GM18508 (cell line): Measurements from ENCODE around the gene SYT8.

ENCODE experiments used
- ATAC-seq: cut with Tn5 transposase; IDR thresholded peaks from one replicate; pipeline ENCODE4 v1.9.1; 2021; ENCODE audit warnings: moderate number of reproducible peaks; ENCODE audit not compliant: insufficient read depth, unreplicated experiment

SYT8 gene

DNA sequence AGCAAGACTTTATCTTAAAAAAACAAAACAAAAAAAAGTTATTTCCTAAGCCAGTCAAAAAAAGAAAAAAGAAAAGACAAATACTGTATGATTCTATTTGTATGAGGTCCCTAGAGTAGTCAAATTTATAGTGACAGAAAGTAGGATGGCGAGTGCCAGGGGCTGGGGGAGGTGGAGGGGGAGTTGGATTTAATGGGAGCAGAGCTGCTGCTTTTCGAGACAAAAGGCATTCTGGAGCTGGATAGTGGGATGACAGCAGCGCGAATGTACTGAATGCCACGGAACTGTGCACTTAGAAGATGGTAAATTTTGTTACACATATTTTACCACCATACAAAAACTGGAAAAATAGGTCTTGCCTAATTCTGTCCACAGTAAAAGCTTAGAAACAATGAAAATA is 17.8 kb upstream of the SYT8 start:
- ATAC-seq, result no peak

- no peak for ATAC-seq
Observed at GRCh38 chr11:1817511-1817910, 17.3 kb upstream of the SYT8 start.

GRCh38 chr11:1819074-1819473 is 15.7 kb upstream of the SYT8 start:
- ATAC-seq, result no peak

- no peak for ATAC-seq
Observed at GRCh38 chr11:1820463-1821325, 14.1 kb upstream of the SYT8 start.

- ATAC-seq, result no peak
Observed at GRCh38 chr11:1821562-1821961, 13.2 kb upstream of the SYT8 start.

- ATAC-seq, result no peak
Observed at GRCh38 chr11:1822648-1823375, 12.0 kb upstream of the SYT8 start.

DNA sequence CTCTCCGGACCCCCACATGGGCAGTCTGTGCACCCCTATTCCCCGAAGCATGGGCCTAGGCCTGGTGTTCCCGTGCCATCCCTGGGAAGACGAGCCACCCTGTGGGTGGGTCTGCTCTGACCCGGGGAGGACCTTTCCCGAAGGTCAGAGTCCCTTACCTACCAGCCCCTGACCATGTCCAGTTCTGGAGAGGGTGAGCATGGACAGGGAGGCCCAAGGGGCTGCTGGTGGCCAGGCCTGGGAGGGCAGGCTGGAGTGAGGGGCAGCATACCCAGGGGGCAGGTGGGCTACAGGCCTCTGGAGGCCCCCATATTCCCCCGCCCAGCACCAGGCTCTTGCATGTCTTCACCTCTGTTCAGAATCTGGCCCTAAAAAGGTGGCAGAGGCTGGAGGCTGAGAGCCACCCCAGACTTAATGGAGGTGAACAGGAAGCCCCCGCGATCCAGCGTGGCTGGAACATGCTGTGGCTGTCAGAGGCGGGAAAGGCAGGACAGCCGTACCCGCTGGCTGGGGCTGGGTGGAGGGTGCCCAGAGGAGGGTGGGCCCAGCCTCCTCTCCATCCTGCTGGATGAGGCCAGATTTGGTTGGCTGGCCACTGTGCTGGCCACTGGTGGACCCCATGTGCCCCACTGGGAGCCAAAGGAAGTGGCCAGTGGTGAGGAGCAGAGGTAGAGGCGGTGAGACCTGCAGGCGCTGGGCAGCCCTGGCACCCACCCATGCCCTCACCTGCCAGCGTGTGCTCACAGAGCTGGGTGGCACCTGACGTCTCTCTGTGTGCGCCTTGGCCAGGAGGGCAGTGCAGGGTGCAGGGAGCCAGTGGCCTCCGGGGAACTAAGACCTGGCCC is 11.2 kb upstream of the SYT8 start:
- no peak for ATAC-seq

GRCh38 chr11:1824221-1825038 is 10.4 kb upstream of the SYT8 start:
- ATAC-seq, result no peak

DNA sequence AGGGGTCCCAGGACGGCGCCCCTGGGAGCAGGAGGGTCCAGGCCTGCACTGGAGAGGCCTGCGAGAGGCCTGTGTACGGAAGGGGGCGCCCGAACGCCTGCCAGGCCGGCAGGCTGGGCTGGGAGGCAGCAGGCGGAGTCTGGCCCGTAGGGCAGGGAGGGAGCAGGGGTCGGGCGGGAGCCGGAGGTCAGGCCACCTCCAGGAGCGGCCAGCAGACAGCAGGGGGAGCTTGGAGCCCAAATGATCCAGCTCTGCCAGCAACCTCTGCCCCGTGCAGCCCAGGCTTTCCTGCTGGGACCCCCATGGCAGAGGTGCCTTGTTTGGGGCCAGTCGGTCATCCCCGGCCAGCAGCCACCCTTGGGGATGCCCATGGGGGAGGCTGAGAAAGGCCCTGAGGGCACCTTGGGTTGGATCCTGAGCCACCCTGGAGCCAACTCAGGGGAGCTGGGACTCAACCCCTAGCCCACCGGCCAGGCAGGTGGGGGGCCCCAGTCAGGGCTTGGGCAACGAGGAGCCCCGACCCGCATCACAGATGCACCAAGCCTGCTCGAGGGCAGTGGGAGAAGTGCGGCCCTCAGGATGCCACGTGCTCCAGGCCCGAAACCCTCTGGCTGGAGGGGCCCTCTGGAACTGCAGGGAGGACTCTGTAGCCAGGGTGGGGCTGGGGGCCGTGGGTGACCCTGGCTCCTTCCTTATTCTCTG is 9.6 kb upstream of the SYT8 start:
- no peak for ATAC-seq

DNA sequence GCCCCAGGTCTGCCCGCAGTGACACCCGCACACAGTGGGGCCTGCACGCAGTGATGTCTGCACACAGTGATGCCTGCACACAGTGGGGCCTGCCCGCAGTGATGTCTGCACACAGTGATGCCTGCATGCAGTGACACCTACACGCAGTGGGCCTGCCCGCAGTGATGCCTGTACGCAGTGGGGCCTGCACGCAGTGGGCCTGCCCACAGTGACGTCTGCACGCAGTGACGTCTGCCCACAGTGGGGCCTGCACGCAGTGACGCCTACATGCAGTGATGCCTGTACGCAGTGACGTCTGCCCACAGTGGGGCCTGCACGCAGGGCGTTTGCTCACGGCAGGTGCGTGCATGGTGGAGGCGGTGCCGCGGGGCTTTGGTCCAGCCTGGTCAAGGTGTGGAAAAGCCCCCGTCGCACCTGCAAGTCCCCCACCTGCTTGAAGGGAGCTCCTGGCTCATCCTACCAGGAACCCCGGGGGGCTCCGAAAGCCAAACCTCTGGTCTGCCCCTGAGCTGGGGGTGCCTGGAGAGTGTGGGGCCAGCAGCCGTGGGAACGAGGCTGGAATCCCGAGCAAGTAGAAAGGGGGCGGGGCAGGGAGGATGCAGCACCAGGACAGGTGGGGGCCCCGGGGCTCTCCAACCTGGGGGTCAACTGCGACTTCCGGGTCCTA is 8.9 kb upstream of the SYT8 start:
- ATAC-seq, result no peak

DNA sequence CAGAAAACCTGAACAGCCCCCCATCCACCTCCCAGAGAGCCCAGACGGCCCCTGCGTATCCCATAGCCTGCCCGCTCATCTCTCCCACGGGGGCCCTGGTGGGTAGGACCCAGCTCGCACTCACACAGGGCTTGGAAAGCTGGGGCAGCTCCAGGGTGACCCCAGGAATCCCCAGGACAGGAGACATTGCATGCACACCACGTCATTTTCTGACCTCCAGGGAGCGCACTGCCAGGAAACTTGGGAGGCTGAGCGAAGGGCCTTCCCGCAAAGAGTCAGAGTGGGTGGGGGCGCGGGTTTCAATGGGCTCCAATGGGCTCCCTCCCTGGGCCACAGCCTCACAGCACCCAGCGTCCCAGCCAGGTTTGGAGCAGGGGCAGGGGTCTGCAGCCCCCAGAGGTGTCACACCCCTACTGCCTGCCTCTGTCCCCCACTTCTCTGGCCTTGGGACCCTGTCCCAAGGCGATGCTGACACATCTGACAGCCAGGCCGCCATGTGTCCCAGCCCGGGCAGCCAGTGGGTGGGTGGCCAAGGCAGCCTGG is 8.2 kb upstream of the SYT8 start:
- no peak for ATAC-seq

GRCh38 chr11:1827095-1827813 is 7.5 kb upstream of the SYT8 start:
- ATAC-seq, result no peak

GRCh38 chr11:1827931-1828330 is 6.9 kb upstream of the SYT8 start:
- no peak for ATAC-seq

DNA sequence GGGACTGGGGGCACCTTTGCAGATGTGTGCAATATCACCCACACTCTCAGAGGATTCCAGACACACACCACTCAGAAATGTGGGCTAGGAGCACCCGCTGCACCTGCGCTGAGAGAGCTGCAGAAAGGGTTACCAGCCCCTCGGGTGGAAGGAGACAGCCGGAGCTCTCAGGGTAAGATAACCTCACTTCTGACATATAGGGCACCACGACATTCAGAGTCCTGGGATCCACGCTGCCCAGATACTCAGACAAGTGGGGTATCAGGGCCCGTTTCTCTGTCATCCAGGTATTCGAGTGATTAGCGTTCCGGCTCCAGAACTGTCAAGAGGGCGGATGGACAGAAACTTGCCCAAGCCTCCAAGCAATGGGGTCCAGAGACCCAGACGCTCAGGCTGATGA is 6.2 kb upstream of the SYT8 start:
- no peak for ATAC-seq

DNA sequence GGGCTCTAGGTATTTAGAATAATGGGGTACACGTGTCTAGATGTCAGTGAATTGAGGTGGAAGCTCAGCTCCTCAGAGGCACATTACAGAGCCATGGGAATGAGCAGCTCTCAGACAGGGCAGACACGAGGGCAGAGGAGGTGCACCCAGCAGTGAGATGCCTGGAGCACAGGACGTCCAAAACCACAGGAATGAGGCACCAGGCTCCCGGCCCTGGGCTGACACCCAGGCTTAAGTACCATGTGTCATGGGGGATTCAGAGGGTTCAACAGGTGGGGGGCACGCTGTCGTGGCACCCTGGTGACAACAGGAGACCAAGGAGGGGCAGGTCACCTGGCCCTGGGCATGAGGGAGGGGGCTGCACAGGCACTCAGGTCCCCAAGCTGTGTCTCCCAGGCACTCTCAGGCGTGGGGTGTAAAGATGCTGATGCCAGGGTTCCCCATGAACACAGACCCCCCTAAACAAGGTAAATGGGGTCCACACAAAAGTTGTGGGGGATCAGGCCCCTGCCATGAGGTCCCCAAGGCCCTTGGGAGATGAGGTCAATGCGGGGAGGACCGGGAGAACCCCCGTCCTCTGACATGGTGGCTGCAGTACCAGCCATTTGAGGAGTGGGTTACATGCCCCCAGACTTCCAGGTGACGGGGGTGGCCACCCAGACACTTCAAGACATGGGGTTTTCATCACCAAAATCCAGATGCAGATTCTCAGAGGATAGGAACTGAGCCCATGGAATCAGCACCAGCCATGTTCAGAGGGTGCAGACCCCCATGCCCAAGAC is 5.6 kb upstream of the SYT8 start:
- no peak for ATAC-seq

DNA sequence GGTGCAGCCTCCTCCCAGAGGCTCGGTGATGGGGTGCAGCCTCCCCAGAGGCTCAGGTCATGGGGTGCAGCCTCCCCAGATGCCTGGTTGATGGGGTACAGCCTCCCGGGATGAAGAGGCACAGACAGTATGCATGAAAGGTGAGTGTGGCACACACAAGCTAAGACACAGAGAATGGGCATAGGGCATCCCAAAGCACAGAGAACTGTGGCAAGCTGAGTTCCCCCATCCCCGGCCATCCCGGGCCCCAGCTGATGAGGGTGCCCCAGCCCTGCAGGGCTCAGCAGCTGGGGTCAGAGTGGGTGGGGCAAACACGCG is 4.8 kb upstream of the SYT8 start:
- ATAC-seq, result no peak
